Measurements from ENCODE around the gene MYO3B.

Gene MYO3B

DNA sequence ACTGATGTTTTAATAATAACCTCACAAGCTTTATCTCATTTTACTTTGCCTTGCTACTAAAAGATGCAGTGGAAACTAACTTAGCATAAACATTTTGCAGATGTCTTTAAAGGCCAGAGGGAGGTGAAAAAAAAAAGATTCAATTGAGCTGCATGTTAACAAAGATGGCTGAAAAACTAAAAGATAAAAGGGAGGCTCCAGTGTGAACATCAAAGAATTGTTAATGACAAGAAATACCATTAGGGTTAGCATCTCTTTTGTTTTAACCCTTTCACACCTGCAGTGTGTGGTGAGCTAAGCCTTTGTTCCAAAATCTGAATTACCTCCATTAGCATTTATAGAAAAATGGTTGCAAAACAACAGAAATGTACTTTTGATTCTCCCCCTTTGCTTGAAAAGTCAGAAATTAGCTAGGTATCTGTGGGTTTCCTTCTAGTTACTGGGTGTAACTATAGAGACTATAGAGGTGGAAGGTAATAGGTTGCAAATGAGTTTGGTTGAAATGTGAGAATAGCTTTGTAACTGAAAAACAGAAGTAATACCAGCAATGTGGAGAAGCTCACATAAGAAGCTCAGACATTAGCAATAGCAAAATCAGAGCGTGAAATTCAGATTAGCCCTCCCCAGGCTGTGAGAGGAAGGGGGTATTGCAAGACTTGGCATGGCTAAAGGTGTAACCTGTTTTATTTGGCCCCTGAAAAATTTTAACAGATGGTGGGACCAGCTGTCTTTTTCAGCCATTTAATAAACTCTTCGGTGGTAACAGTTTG lies 502.4 kb downstream of the MYO3B start:
- no peak for DNase-seq (ENCODE audit: low spot score)
- H3K27ac ChIP-seq, result no peak overlapping the region
- TF ChIP-seq, protein P1, sequence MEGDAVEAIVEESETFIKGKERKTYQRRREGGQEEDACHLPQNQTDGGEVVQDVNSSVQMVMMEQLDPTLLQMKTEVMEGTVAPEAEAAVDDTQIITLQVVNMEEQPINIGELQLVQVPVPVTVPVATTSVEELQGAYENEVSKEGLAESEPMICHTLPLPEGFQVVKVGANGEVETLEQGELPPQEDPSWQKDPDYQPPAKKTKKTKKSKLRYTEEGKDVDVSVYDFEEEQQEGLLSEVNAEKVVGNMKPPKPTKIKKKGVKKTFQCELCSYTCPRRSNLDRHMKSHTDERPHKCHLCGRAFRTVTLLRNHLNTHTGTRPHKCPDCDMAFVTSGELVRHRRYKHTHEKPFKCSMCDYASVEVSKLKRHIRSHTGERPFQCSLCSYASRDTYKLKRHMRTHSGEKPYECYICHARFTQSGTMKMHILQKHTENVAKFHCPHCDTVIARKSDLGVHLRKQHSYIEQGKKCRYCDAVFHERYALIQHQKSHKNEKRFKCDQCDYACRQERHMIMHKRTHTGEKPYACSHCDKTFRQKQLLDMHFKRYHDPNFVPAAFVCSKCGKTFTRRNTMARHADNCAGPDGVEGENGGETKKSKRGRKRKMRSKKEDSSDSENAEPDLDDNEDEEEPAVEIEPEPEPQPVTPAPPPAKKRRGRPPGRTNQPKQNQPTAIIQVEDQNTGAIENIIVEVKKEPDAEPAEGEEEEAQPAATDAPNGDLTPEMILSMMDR (IDR thresholded peaks at IDR 0.05), result no peak
- no peak overlapping the region for H3K4me3 ChIP-seq

DNA sequence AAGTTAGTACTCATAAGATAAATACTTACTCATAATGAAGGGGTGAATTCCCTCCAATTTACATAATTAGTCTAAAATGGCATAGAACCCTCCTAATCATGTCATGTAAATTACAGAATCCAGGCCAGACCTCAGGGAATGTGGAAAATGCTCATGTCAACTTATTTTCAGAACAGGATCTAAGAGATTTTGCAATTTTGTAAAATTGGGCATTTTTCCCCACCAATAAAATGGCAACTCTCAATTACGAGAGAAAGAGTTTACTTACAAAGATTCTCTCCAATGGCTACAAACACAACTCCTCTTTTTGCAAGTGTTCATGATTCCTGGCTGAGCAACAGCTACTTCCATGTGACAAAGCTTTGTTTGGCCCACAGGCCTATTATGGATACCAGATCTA lies 503.4 kb downstream of the MYO3B start:
- no peak overlapping the region for H3K4me3 ChIP-seq
- TF ChIP-seq, protein P1 (IDR thresholded peaks at IDR 0.05), result no peak
- no peak overlapping the region for H3K27ac ChIP-seq
- no peak for DNase-seq (ENCODE audit: low spot score)

DNA sequence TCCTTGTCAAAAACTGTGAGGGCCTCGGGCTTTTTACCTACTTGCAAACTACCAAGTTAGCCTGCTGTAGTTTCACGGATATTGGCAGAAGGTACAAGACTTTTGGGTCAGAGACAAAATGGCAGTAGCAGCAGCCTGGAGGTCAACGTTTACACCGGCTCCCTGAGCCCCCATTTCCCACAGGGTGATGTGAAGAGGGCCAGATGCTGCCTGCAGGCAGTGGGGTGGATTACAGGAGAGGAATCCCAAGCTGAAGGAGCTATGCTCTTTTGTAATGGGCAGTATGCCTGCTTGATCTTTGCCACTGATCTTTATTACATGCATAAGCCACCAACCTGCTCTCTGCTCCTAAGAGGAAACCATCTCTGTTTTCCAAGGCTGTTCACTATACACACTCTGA lies 507.6 kb downstream of the MYO3B start:
- TF ChIP-seq, protein P1 (IDR thresholded peaks at IDR 0.05), result no peak
- Histone ChIP-seq H3K4me3 (no peak overlapping the region), H3K27ac (no peak overlapping the region)
- no peak for DNase-seq (ENCODE audit: low spot score)

DNA sequence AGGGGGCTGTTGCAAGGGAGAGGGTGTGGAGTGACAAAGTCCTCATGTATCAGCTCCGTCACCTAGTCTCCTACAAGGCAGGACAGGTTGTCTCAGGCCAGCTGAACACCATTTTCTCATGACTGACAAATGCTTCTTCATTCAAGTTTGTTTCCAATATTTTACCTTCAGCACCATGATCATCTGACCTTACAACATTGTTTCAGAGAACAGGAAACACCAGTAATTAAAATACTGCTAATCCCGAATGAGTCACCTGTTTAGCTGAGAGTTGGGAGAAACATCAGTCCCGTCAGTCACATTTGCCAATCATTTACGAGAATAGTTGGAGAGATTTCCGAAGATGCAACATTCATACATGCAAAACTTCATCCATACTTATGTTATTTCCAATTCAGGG lies 511.5 kb downstream of the MYO3B start:
- TF ChIP-seq, protein P1 (IDR thresholded peaks at IDR 0.05), result no peak
- no peak overlapping the region for H3K27ac ChIP-seq
- no peak overlapping the region for H3K4me3 ChIP-seq
- no peak for DNase-seq (ENCODE audit: low spot score)

DNA sequence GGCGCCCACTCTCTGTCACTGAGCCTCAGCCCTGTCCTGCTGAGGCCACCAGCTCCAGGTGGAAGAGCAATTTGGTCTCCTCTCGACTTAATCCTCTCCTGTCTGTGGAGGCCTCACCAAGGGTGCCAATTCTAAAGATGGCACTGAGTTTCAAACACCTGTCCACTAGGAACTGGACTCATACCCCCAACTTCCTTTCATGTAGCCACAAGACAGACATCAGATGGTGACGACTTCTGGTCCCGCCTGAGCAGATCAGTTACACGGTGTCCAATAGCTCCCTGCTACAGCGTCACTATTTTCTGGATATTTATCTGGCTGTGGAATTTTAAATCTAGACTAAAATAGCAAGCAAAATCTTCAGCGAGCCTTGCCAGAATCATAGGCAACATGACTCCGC lies 512.7 kb downstream of the MYO3B start:
- DNase-seq (ENCODE audit: low spot score), result no peak
- no peak overlapping the region for H3K27ac ChIP-seq
- no peak overlapping the region for H3K4me3 ChIP-seq
- TF ChIP-seq, protein P1 (IDR thresholded peaks at IDR 0.05), result no peak

DNA sequence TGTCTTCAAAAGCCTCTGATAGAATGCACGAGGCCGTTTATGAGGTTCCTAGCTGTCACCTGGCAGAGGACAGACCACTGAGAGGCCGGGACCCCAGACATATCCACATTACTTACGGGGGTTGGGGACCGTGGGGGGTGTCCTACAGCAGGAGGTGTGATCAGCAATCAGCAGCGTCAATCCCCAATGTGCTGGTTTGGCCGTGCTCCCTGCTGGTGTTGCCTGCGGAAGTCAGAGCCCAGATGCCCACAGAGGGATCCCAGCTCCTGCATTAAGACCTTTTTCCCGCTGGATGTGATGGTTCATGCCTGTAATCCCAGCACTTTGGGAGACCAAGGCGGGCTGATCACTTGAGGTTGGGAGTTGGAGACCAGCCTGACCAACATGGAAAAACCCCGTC lies 516.4 kb downstream of the MYO3B start:
- TF ChIP-seq, protein P1 (IDR thresholded peaks at IDR 0.05), result no peak
- Histone ChIP-seq H3K27ac (no peak overlapping the region), H3K4me3 (no peak overlapping the region)
- DNase-seq (ENCODE audit: low spot score), result no peak

Measured in coronary artery (tissue), 2 donors.